K562 (cell line): ENCODE measurements around the gene FJX1. TPM values are rescaled to one million over a fixed set of nuclear protein-coding genes. Genes with fewer than 3 reads are reported as not detected.
A peak's percentile ranks its signal among the peaks of the same experiment; 100 is the strongest.

Experiments used
- ATF3 ChIP-seq, 2 experiments: fragments of 450-650 bp in 1 of 2; sonication (generic) in 1 of 2; formaldehyde crosslinking in 1 of 2; IDR thresholded peaks in 1 of 2; conservative IDR thresholded peaks in 1 of 2; 2 replicates each; pipeline versions ENCODE4 v1.6.1 to v1.8.1; 2016 to 2023; ENCODE audit warnings: mild to moderate bottlenecking in 2 of 2, moderate library complexity in 2 of 2, inconsistent platforms in 1 of 2, missing genetic modification reagents in 1 of 2
- CBX3 ChIP-seq, 2 experiments: IDR thresholded peaks; 1 replicate in 1 of 2; 2 replicates in 1 of 2; pipeline ENCODE4 v1.6.1; 2012; ENCODE audit warnings: inconsistent platforms in 2 of 2, low read length in 2 of 2, borderline replicate concordance in 1 of 2, control low read depth in 1 of 2
- CREB3 ChIP-seq: fragments of 450-650 bp; conservative IDR thresholded peaks from 2 replicates; pipeline ENCODE4 v1.6.1; 2016; ENCODE audit warnings: missing genetic modification characterization, low read depth, mild to moderate bottlenecking, missing compliant biosample characterization, moderate library complexity
- ELF4 ChIP-seq: fragments of 450-650 bp; formaldehyde crosslinking; IDR thresholded peaks from 2 replicates; pipeline ENCODE4 v1.4.0; 2022; ENCODE audit warnings: missing genetic modification characterization
- FIP1L1 ChIP-seq: fragments of 200-400 bp; formaldehyde crosslinking; IDR thresholded peaks from 2 replicates; pipeline ENCODE4 v1.6.1; 2018; ENCODE audit warnings: mild to moderate bottlenecking, low read depth, low read length; ENCODE audit not compliant: poor library complexity, severe bottlenecking
- PHB2 ChIP-seq: fragments of 450-650 bp; IDR thresholded peaks from 2 replicates; pipeline ENCODE4 v1.6.1; 2017; ENCODE audit warnings: low read depth
- TCF7L2 ChIP-seq: fragments of 150-350 bp; IDR thresholded peaks from 2 replicates; pipeline ENCODE4 v1.6.1; 2016; ENCODE audit warnings: low read depth, mild to moderate bottlenecking, low read length, moderate library complexity
- TEAD4 ChIP-seq, 2 experiments: sonication (generic) in 1 of 2; formaldehyde crosslinking in 1 of 2; IDR thresholded peaks; 2 replicates each; pipeline versions ENCODE4 v1.6.1 to v1.8.0; 2012 to 2022; ENCODE audit warnings: borderline replicate concordance in 1 of 2, inconsistent platforms in 1 of 2, low read length in 1 of 2, mild to moderate bottlenecking in 1 of 2, missing genetic modification reagents in 1 of 2
- TRIM24 ChIP-seq, 2 experiments: fragments of 450-650 bp; IDR thresholded peaks; 2 replicates each; pipeline ENCODE4 v1.6.1; 2016
- U2AF1 ChIP-seq: fragments of 200-400 bp; formaldehyde crosslinking; optimal IDR thresholded peaks from 2 replicates; pipeline ENCODE3; 2017; ENCODE audit warnings: mild to moderate bottlenecking, low read depth, low read length, moderate library complexity
- WHSC1 ChIP-seq: IDR thresholded peaks from one replicate; pipeline ENCODE4 v1.6.1; 2012; ENCODE audit warnings: low read length, control low read depth, inconsistent platforms
- ZBTB33 ChIP-seq: sonication (generic); formaldehyde crosslinking; IDR thresholded peaks from 2 replicates; pipeline ENCODE4 v1.8.1; 2023; ENCODE audit warnings: mild to moderate bottlenecking, missing genetic modification reagents
- ZBTB8A ChIP-seq: fragments of 450-650 bp; IDR thresholded peaks from 2 replicates; pipeline ENCODE4 v1.6.1; 2018; ENCODE audit warnings: mild to moderate bottlenecking, moderate library complexity; ENCODE audit not compliant: partially characterized antibody
- ZNF551 ChIP-seq: fragments of 250-450 bp; sonication (Bioruptor Pico); IDR thresholded peaks from 2 replicates; pipeline ENCODE4 v1.5.0; 2021; ENCODE audit warnings: mild to moderate bottlenecking, moderate library complexity
- ZNF740 ChIP-seq, 3 experiments: fragments of 200-800 bp in 1 of 3; sonication (Bioruptor generic) in 1 of 3; sonication (generic) in 1 of 3; formaldehyde crosslinking in 1 of 3; IDR thresholded peaks; 2 replicates each; pipeline versions ENCODE4 v1.6.1 to v1.8.0; 2016 to 2022; ENCODE audit warnings: mild to moderate bottlenecking in 2 of 3, missing compliant biosample characterization in 2 of 3, missing genetic modification characterization in 2 of 3, missing genetic modification reagents in 1 of 3
- polyA plus RNA-seq, 8 experiments: library from polyadenylated mRNA; depleted of rRNA in 4 of 8; stranded (reverse) in 5 of 8; unstranded in 3 of 8; fragments of >200 nt; fragmentation: Nextera tagmentation in 2 of 8; fragmentation: Illumina TruSeq in 1 of 8; extraction: Ambion mirVana in 2 of 8; extraction: Trizol in 1 of 8; gene quantifications; 2 replicates each; pipeline versions ENCODE4 v1.2.1 to v1.2.3, GENCODE V29; 2011 to 2014; ENCODE audit warnings: inconsistent platforms in 1 of 8, missing spikeins in 1 of 8
- total RNA-seq, 7 experiments: library from RNA; depleted of rRNA in 6 of 7; stranded (reverse); fragments of >200 nt in 6 of 7; fragmentation: Illumina TruSeq in 2 of 7; extraction: Trizol in 2 of 7; gene quantifications; 2 replicates each; pipeline versions ENCODE4 v1.2.1 to v1.2.3, GENCODE V29; 2011 to 2021; ENCODE audit warnings: low replicate concordance in 1 of 7

FJX1 gene
- total and polyA plus RNA-seq, 9 of the 15 experiments (the other 6 are each of a cell fraction or from before 2014, with no cell fraction given), result 0.10 to 2.7 (median 0.72) TPM

- 0 out of 2 replicates have a peak, but pooled peaks have one; percentile 50 for TF ChIP-seq ZNF740 (CRISPR knock-in tag; IDR thresholded peaks at IDR 0.05)
- no peak for TF ChIP-seq ZNF740 (tag; IDR thresholded peaks at IDR 0.05)
- TF ChIP-seq FIP1L1, result no peak
- no peak for TF ChIP-seq CREB3
- no peak for TF ChIP-seq U2AF1
- no peak for TF ChIP-seq ATF3 (IDR thresholded peaks at IDR 0.05)
- no peak for TF ChIP-seq ATF3 (CRISPR knock-in tag; conservative IDR thresholded peaks at IDR 0.05)
- TF ChIP-seq ZNF551 (CRISPR knock-in tag), result no peak
- 0 out of 2 replicates have a peak, but pooled peaks have one; percentile 12 for TF ChIP-seq ZBTB33 (CRISPR knock-in tag)
- TF ChIP-seq TRIM24 (IDR thresholded peaks at IDR 0.05), result no peak
- TF ChIP-seq TEAD4 (IDR thresholded peaks at IDR 0.05; ENCODE audit: low read length), result no peak
- TF ChIP-seq TEAD4 (CRISPR knock-in tag; IDR thresholded peaks at IDR 0.05; ENCODE audit: borderline replicate concordance), result 0 out of 2 replicates have a peak, but pooled peaks have one; percentile 11
- no peak for TF ChIP-seq ELF4 (CRISPR knock-in tag)
- no peak for TF ChIP-seq WHSC1
- no peak for TF ChIP-seq TCF7L2
- no peak for TF ChIP-seq PHB2
- TF ChIP-seq ZBTB8A, result no peak
- TF ChIP-seq CBX3 (IDR thresholded peaks at IDR 0.05; ENCODE audit: borderline replicate concordance in 1 of 2, low read length in 2 of 2), result no peak
Observed at GRCh38 chr11:35619116-35619854, 1.0 kb downstream of the FJX1 start (continued).
